HG03571 (cell line): ENCODE results near the gene TMX2.
A peak's percentile ranks its signal among the peaks of the same experiment; 100 is the strongest.
"Not testable (repeated sequence)": the region's sequence is repeated elsewhere in the genome, so short reads cannot be mapped to it uniquely, and the experiment has no call there.

Source experiments
- ATAC-seq: cut with Tn5 transposase; IDR thresholded peaks from one replicate; pipeline ENCODE4 v1.9.1; 2021; ENCODE audit not compliant: unreplicated experiment

Gene TMX2, protein sequence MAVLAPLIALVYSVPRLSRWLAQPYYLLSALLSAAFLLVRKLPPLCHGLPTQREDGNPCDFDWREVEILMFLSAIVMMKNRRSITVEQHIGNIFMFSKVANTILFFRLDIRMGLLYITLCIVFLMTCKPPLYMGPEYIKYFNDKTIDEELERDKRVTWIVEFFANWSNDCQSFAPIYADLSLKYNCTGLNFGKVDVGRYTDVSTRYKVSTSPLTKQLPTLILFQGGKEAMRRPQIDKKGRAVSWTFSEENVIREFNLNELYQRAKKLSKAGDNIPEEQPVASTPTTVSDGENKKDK

DNA sequence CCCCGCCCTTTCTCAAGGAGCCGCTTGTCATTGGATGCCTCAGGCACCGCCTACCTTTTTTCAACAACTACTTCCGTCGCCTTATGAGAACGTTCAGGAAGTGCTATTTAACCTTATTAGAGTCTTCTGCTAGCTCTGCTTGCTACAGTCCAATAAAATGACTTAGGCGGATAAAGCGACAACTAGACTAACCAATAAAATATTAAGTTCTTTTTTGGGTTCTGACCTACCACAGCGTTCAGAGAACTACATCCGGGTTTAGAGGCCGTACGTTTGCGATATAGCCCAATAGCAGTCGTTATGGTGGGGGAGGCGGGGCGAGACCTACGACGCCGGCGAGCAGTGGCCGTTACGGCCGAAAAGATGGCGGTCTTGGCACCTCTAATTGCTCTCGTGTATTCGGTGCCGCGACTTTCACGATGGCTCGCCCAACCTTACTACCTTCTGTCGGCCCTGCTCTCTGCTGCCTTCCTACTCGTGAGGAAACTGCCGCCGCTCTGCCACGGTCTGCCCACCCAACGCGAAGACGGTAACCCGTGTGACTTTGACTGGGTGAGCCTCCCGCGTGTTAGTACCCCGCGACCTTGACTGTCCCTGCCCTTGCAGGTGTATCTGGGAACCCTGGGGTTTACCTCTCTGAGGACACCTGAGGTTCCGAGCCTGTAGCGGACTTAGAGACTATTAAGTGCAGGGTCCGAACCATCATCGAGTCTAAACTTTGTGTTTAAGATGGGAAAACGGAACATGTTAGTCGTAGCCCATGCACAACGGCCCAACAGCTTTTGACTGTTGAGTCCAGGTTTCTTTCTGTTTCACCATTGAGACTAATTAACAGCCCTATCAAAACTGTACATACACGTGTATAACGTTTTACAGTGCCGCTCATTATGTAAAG, at the start of gene TMX2:
TMX2 (plus strand) TSS at position 338 of the 895 bp plus-strand sequence; CDS start at position 364, 26 bp downstream.
- peak; percentile 92 for ATAC-seq

GRCh38 chr11:57662893-57663292, 49.5 kb upstream of the TMX2 start:
- ATAC-seq: no peak

DNA sequence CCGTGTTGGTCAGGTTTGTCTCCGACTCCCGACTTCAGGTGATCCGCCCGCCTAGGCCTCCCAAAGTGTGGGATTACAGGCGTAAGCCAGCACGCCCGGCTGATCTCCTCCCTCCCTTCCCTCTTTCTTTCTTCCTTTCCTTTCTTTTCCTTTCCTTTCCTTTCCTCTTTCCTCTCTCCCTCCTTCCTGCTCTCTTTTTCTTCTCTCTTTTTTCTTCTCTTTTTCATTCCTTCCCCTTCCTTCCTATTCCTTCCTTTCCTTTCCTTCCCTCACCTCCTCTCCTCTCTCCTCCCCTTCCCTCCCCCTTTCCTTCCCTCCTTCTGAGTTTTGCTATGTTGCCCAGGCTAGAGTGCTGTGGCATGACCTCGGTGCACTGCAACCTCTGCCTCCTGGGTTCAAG, 48.4 kb upstream of the TMX2 start:
- no peak for ATAC-seq

- peak; percentile 56 for ATAC-seq
These were observed 45.2 kb upstream of the TMX2 start for GRCh38 chr11:57667117-57667735.

DNA sequence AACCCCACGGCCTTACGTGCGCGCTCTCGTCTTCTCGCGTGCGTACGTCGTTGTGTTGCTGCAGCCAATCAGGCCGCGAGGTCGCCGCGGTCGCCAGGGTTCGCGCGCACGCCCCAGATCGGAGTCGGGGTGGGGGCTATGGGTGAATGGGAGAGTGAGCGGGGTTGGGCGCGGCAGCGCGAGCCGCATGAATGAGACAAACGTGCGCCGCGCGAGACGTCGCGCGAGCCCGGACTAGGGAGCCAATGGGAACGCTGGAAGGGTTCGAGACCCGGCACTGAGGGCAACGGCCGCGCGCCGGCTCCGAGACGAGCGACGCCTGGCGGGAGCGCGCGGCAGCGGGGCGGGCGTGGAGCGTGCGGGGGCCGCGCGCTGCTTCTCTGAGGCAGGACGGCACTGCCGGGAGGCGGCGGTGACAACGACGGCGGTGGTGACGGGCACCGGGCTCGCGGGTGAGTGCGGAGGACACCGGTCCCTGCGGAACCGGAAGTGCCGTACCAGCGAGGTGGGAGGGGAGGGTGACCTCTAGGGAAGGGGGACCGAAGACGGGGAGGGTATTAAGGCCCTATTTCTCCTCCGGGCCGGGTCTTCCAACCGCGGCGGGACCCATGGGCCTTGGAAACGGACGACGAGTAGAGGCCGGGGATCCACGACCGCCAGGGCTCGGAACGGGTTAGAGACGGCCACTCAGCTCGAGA, 44.5 kb upstream of the TMX2 start, which contains the start of gene ZDHHC5:
ZDHHC5 (plus strand) TSS at position 379 of the 698 bp plus-strand sequence. CDS start 4,977 bp downstream, outside the sequence.
- peak; percentile 89 for ATAC-seq

DNA sequence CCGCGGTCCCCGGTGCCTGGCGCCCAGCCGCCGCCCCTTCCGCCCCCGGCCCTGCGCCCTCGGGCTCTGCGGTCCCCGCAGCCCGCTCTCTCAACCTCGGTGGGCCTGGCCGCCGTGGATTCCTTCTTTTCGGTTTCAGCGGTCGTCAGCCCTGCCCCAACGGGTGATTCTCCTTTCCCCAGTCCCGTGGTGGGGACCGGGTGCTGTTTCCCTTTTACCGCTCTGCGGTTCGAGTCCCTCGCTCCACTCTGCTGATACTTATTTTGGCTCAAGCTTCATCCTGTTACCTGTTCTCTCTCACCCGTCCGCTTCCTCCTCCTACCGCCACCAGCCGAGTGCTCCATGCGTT, 44.0 kb upstream of the TMX2 start:
- ATAC-seq: peak; percentile 11

- ATAC-seq: no peak
These were observed 38.1 kb upstream of the TMX2 start for GRCh38 chr11:57674251-57674650.

DNA sequence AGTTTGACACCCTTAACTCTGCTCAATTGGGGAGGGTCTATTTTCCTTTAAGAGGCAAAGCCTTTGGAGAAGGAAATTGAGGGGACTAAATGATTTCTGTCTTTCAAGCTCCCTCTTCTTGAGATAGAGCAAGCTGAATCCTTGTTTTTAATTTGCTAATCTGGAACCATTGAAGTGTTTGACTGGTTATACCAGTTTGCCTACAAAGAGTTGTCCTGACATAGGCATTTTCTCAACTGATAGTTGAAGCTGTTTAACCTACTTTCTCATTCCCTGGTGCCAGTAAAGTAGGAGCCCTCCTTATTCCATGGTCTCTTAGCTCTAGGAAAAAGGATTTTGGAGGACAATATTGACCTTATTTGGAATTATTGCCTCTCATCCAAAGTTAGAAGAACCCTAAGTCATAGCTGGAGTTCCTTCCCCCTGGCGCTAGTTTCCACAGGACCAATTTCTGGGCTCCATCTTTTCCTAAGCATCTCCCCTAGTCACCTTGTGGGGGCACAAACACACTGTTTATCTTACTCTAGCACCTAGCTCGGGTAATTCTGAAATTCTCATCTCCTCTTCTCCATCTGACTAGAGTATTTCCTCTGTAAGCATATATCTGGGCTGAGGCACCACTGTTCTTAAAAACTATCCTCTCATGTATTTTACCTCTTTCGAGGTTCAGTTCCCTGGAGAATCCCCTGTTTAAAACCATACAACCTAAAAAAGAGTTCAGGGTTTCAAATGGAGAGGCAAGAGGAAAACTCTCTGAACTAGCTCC, 37.0 kb upstream of the TMX2 start:
- ATAC-seq: no peak

DNA sequence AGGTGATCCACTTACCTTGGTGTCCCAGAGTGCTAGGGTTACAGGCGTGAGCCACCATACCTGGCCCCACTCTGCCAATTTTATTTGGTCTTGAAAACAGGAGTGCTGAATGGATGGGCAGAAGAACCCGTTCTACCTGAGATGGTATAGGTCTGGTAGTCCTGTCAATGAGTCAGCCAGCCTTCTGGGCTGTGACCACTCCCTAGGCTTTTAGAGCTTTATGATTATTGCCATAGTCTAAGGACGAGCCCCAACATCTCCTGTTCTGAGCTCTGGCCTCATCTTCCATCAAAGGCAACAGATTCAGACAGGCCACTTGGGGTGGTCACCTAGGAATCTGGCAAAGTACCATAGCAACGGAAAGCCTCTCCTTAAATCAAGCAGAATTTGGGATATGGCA, 33.0 kb upstream of the TMX2 start:
- ATAC-seq: no peak

DNA sequence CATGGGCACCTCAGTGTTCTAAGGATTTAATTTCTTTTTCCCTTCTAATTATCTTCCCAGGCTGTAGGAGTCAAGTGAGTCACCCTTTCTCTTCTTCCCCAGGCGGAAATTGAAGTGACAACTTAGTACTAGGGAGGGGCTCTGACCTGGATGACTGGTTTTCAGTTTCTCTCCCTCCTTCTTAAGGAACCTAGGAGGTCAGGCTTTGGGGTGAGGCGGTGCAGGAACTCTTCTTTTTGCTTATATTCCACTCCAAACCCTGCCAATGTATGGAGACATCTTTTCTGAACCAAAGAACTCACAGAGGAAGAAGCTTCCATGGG, 31.9 kb upstream of the TMX2 start:
- ATAC-seq: no peak

DNA sequence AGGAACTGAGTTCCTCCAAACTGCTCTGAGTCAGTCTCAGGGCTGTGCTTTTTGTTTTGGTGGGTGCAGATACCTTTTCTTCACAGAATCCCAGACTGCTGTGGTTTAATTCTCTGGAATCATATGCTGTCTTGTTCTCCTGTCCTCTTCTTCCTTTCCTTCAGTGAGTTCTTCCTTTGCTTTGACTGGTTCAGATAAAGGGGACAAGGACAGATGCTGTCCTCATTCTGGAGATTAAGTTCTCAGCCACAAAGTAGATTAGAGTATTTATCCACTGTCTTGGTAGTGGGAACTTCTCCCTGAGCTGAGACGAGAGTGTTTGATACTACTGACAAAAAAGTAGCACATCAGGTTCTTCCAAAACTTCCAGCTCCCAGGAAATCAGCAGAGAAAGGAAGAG, 31.2 kb upstream of the TMX2 start:
- no peak for ATAC-seq

DNA sequence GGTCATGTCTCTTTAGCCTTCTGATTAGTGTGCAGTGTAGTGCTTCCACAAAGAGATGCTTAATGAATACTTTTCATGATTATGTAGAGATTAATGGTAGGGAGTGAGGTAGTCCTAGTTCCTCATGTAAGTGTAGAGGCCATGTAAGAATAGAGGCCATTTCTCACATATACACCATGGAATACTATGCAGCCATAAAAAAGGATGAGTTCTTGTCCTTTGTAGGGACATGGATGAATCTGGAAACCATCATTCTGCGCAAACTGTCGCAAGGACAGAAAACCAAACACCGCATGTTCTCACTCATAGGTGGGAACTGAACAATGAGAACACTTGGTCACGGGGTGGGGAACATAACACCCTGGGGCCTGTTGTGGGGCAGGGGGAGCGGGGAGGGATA, 21.9 kb upstream of the TMX2 start:
- not testable (repeated sequence) for ATAC-seq

GRCh38 chr11:57698843-57699365, 13.5 kb upstream of the TMX2 start:
- no peak for ATAC-seq

GRCh38 chr11:57699813-57700212, 12.6 kb upstream of the TMX2 start:
- ATAC-seq: no peak

GRCh38 chr11:57700425-57700824, 12.0 kb upstream of the TMX2 start:
- no peak for ATAC-seq

DNA sequence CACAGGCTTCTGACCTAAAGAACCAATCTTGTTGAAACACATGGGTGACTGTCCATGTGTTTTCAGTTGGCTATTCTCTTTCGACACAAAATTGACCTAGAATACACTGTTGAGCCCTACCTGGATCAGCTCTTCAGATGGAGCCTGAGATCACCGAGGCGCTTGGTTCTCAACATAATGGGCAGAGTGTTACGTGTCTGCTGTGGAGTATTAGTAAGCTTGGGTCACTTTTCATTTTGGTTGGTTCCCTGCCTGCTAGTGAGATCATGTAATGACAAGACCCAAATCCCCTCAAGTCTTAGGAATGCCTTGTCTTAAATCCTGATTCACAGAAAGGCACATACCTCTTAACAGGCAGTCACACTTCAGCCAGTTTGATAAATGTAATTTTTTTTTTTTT, 9.1 kb upstream of the TMX2 start:
- no peak for ATAC-seq

DNA sequence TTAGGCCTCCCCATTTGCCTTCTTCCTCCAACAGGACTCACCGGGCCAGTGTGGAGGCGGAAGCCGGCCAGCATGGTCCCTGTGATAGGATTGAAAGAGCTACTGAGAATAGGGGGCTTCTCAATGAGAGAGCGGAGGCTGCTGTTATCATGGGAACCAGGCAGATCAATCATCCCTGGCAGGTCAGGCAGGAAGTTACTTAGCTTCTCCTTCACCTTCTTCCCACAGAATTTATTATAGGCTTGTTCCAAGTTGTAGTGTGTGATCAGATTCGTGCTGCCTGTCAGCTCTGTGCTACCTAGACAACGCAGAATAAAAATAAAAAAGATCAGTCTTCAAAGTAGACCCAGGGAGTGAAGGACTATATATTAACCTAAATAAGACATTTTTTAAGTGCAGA, 7.5 kb upstream of the TMX2 start:
- ATAC-seq: no peak

GRCh38 chr11:57705432-57705831, 7.0 kb upstream of the TMX2 start:
- ATAC-seq: not testable (repeated sequence)

DNA sequence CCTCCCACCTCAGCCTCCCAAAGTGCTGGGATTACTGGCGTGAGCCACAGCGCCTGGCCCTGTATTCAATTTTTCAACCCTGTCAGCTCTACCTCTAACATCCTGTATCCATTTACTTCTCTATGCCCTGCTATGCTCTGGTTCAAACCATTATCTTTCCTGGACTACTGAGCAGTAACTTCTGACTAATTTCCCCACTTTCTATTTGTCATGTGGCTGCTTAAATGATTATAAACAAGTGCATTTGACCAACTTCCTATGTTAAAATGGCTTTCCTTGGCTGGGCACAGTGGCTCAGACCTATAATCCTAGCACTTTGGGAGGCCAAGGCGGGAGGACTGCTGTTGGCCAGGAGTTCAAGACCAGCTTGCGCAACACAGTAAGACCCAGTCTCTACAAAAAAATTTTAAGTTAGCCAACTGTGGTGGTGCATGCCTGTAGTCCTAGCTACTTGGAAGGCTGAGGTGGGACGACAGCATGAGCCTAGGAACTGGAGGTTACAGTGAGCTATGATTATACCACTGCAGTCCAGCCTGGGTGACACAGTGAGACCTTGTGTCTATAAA, 2.5 kb upstream of the TMX2 start:
- no peak for ATAC-seq
